ENCODE data around the gene SNAI1.
"Not testable (repeated sequence)": the region's sequence is repeated elsewhere in the genome, so short reads cannot be mapped to it uniquely, and the experiment has no call there.

SNAI1 gene

DNA sequence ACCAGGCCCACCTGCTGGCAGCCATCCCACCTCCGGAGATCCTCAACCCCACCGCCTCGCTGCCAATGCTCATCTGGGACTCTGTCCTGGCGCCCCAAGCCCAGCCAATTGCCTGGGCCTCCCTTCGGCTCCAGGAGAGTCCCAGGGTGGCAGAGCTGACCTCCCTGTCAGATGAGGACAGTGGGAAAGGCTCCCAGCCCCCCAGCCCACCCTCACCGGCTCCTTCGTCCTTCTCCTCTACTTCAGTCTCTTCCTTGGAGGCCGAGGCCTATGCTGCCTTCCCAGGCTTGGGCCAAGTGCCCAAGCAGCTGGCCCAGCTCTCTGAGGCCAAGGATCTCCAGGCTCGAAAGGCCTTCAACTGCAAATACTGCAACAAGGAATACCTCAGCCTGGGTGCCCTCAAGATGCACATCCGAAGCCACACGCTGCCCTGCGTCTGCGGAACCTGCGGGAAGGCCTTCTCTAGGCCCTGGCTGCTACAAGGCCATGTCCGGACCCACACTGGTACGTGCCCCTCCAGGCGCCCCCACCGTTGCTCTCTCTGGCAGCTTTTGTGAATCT lies 1.1 kb downstream of the SNAI1 start:
- in situ Hi-C loops (cut with MboI; ENCODE audit: low sequenced_read_pairs): loop anchor here (5.0 to 25.0 kb wide), 2 partner anchors 88 to 478 kb away; no protein-coding TSS in a partner anchor

DNA sequence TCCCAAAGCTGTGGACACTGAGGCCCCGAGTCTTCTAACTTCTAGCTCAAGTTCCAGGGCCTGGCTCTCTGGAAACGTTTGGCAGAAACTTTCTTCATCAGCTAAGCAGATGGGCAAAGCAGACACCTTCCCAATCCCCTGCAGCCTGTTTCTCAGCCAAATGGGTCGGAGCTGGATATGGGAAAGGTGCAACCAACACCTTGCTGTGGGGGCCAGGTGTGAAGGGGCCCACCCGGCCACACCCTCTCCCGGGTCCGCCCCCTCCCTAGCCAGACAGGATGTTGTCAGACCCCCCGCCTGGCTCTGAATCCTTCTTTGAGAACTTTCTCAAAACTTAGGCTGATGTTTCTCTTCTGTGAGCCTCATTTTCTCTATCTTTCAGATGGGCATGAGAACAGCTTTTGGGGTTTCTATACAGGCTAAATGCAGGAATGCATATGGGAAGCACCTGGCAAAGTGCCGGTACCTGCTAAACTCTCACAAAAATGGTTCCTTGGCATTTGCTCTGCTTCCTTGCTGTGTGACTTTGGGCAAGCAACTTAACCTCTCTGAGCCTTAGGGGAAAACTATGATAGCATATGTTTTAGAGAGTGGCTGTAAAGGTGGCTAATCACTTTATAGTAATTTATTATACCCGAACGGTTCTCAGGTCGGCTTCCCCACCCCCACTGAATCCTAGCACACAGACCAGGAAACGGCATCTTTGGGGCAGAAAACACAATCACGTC lies 1.8 kb downstream of the SNAI1 start:
- in situ Hi-C loops (cut with MboI; ENCODE audit: low sequenced_read_pairs): loop anchor here (5.0 to 25.0 kb wide), 2 partner anchors 88 to 478 kb away; no protein-coding TSS in a partner anchor

DNA sequence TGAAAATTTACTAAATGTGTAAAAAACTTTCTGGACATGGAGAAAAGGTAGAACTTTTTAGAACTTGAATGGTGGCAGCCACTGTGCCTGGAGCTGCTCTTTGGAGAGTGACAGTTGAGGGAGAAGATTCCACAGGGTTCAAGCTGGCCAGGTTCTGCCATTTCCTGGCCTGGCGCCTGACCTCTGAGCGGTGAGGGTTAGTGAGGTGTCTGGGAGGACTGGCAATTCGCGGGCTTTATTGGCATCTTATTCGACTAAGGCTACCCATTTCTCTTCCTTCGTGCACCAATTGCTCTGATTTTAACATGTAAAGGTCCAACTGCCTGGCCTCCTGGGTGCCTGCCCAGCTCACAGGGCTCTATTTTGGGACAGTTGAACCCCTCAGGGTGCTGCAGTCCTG lies 2.4 kb downstream of the SNAI1 start:
- in situ Hi-C loops (cut with MboI; ENCODE audit: low sequenced_read_pairs): loop anchor here (25.0 kb wide), 1 partner anchor 477 kb away; no protein-coding TSS in a partner anchor

- in situ Hi-C loops (cut with MboI; ENCODE audit: low sequenced_read_pairs): loop anchor here (25.0 kb wide), 1 partner anchor 477 kb away; no protein-coding TSS in a partner anchor
These were observed 2.8 kb downstream of the SNAI1 start for GRCh38 chr20:49985617-49986016.

DNA sequence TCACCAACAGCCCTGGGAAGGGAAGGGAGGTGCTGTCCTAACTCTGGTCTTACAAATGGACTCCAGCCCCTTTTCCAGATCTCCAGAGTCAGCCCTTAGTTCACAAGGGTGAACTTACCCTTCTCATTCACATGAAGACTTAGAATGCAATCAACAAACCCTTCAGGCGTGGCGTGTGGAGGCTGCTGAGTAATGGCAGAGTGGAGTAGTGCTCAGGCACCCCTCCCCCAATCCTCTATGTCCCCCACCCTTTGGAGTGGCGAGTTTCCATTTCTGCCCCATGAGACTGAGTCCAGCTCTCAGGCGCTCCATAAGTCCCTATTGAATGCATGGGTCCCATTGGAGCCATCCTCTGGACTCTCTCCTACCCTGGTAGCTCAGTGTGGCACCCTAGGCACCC lies 3.3 kb downstream of the SNAI1 start:
- in situ Hi-C loops (cut with MboI; ENCODE audit: low sequenced_read_pairs): loop anchor here (25.0 kb wide), 1 partner anchor 476 kb away; no protein-coding TSS in a partner anchor

DNA sequence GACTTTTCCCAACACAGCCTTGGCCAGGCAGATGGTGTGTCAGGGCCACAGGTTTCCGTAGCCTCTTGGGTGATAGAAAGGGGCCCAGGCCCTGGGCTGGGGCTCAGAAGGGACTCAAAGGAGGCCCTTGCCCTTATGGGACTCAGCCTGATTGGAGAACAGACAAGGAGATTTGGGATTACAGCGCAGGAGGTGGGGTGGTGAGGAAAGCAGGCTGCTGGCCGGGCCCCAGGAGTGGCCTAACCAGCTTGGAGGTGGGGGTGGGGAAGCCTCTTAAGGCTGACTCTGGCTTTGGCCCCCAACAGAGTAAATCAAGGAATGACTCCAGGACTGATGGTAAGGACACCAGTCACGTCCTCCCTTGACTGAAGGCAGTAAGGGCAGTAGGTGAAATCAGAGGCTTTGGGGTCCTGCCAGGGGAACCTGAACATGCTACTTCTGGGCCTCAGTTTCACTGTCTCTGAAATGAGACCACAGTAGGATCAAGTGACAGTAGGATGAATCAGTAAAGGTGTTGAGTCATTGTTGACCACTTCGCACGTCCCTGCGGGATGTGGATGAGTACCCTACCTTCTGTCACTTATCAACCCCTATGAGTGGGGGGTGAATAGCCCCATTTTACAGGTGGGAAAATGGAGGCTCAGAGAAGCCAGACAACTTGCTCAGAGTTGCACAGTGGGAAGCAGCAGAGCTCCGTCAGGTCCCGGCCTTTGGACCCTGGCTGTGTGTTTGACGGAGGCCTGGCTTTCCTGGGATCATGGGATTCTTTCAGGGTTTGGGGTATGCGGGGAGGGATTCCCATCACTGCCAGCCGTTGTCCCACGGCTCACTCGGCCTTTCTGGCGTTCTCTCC lies 4.5 kb downstream of the SNAI1 start:
- in situ Hi-C loops (cut with MboI; ENCODE audit: low sequenced_read_pairs): loop anchor here (25.0 kb wide), 1 partner anchor 475 kb away; no protein-coding TSS in a partner anchor

- in situ Hi-C loops (cut with MboI; ENCODE audit: low sequenced_read_pairs): loop anchor here (25.0 kb wide), 1 partner anchor 474 kb away; no protein-coding TSS in a partner anchor
These were observed 5.3 kb downstream of the SNAI1 start for GRCh38 chr20:49987868-49988690.

- in situ Hi-C loops (cut with MboI; ENCODE audit: low sequenced_read_pairs): loop anchor here (25.0 kb wide), 1 partner anchor 473 kb away; no protein-coding TSS in a partner anchor
These were observed 6.7 kb downstream of the SNAI1 start for GRCh38 chr20:49989234-49990065.

DNA sequence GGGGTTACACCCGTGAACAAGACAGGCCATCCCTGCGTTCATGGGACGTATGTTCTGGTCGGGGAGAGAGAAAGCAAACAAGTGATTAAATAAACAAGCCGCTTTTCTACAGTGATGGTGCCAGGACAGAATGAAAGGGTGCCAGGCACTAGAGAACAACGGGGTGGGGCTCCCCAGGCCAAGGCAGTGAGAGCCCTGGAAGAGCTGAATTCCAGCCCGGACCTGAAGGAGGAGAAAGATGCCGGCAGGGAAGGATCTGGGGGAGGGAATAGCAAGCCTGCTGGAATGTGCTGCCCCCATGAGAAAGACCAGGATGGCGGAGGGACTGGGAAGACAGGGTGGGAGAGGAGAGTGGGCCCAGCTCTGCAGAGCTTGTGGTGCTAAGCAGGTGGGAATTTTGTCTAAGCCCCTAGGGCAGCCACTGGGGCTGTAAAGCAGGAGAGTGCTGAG lies 7.5 kb downstream of the SNAI1 start:
- in situ Hi-C loops (cut with MboI; ENCODE audit: low sequenced_read_pairs): loop anchor here (25.0 kb wide), 1 partner anchor 472 kb away; no protein-coding TSS in a partner anchor

- in situ Hi-C loops (cut with MboI; ENCODE audit: low sequenced_read_pairs): loop anchor here (25.0 kb wide), 1 partner anchor 469 kb away; no protein-coding TSS in a partner anchor
These were observed 10.5 kb downstream of the SNAI1 start for GRCh38 chr20:49993301-49993751.

- in situ Hi-C loops (cut with MboI; ENCODE audit: low sequenced_read_pairs): loop anchor here (25.0 kb wide), 1 partner anchor 467 kb away; no protein-coding TSS in a partner anchor
These were observed 12.8 kb downstream of the SNAI1 start for GRCh38 chr20:49995586-49995985.

DNA sequence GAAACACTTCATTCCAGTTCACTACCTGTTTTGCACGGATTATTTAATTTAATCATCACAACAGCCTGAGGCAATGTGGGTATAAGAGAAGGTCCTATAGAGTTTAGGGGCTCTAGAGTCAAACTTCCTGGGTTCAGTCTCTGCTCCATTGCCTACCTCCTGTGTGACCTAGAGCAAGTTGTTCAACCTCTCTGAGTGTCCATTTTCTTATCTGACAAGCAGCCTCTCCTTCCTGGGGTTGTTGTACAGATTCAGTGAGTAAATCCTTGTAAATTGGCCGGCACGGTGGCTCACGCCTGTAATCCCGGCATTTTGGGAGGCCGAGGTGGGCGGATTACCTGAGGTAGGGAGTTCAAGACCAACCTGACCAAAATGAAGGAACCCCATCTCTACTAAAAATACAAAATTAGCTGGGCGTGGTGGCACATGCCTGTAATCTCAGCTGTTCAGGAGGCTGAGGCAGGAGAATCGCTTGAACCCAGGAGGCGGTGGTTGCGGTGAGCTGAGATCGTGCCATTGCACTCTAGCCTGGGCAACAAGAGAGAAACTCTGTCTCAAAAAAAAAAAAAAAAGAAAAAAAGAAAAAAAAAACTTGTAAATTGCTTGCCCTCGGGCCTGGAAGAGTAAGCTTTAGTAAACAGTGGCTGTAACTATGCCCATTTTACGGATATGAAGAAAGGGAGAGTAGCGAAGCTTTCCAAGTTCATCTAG lies 15.9 kb downstream of the SNAI1 start:
- in situ Hi-C loops (cut with MboI; ENCODE audit: low sequenced_read_pairs): loop anchor here (25.0 kb wide), 1 partner anchor 464 kb away; no protein-coding TSS in a partner anchor

DNA sequence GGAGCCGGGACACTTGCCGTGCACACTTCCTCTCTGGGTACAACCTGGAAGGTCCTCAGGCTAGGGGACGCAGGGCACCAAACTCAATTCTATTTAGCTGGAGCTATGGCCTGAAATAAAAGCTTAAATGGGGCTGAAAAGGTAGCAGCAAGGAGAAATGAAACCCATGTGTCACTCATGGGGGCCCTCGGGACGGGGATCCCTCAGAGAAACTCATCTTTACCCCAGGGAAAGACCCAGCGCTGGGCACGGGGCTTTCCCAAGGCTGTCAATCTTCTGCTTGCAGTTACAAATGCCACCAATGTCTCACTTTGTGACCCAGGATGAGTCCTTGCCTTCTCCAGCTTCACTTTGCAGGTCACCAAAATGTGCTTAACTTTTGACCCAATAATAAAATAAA lies 16.5 kb downstream of the SNAI1 start:
- in situ Hi-C loops (cut with MboI; ENCODE audit: low sequenced_read_pairs): loop anchor here (25.0 kb wide), 1 partner anchor 463 kb away; no protein-coding TSS in a partner anchor

DNA sequence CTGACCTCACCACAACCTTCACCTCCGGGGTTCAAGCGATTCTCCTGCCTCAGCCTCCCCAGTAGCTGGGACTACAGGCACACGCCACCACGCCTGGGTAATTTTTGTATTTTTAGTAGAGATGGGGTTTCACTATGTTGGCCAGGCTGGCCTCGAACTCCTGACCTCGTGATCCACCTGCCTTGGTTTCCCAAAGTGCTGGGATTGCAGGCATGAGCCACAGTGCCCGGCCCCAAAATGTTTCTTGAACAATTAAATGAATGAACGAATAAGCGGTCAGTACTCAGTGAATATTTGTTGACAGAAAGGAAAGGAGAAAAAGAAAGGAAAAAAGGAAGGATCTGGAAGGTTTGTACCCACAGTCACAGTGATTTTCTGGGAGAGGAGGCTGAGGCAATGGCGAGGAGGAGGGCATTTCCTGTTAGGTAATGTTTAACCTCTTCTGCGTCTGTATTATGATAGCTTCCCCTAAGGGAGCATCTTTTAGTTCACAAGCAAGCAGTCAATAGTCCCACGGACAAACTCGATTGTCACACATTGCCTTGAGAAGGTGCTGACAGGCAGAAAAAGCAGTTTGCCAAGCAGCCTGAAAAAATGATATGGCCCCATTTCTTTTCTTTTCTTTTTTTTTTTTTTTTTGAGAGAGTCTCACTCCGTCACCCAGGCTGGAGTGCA lies 17.9 kb downstream of the SNAI1 start:
- in situ Hi-C loops (cut with MboI; ENCODE audit: low sequenced_read_pairs): not testable (repeated sequence)

- in situ Hi-C loops (cut with MboI; ENCODE audit: low sequenced_read_pairs): no loop called here
These were observed 19.1 kb downstream of the SNAI1 start for GRCh38 chr20:50001784-50002311.

- in situ Hi-C loops (cut with MboI; ENCODE audit: low sequenced_read_pairs): no loop called here
These were observed 20.5 kb downstream of the SNAI1 start for GRCh38 chr20:50003253-50003656.

DNA sequence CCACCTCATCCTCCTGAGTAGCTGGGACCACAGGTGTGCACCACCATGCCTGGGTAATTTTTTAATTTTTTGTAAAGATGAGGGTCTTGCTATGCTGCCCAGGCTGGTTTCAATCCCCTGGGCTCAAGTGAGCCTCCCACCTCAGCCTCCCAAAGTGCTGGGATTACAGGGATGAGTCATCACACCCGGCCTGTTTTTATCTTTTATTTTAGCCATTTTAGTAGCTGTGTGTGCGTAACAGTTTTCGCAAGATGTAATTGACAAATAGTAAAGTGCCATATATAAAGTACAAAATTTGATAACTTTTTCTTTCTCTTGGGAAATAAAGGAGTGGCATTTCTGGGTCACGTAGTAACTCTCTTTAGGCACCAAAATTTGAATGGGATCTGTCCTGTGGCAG lies 21.4 kb downstream of the SNAI1 start:
- in situ Hi-C loops (cut with MboI; ENCODE audit: low sequenced_read_pairs): no loop called here
